Measurements from ENCODE around the gene PPARA. TPM values are rescaled to one million over a fixed set of nuclear protein-coding genes. Genes with fewer than 3 reads are reported as not detected.

Gene PPARA
- total and polyA plus RNA-seq, 2 experiments from 2014 or later = 8.7 to 14.4 TPM

DNA sequence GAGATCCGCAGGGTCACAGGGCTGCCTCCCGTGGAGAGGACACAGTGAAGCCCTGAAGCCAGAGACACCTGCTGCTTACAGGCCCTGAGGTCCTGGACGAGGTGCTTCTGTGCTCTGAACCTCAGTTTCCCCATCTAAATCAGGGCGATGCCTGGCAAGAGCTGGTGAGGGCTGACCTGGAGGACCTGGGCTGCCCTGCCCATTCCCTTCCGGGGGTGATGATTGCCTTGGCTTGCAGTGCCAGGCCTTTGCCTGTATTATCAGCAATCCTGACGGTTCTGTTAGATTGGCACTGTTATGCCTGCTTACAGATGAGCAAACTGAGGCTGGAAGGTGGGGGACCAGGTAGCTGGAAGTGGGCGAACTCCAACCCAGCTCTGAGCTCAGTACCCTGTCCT, 138.5 kb downstream of the PPARA start:
- H3K4me2 ChIP-seq (ENCODE audit: unreplicated experiment) = no peak overlapping the region
- H3K4me1 ChIP-seq (ENCODE audit: insufficient read depth) = 0 out of 2 replicates have a peak, but pooled peaks cover 2% of the 10 kb centered on the region
- H3K9me2 ChIP-seq (ENCODE audit: insufficient read depth) = no peaks in the 10 kb centered on the region
- no peak overlapping the region for H3K9ac ChIP-seq
- H3K36me3 ChIP-seq (ENCODE audit: low read depth) = peaks cover 21% of the 10 kb centered on the region; the same call in 1 of the 2 replicates
- DNase-seq = no peak
- 89% methylated on average over 7 of the region's 7 CpGs for WGBS, 2 experiments (ENCODE audit: low coverage in 1 of 2, low lambda C conversion rate in 2 of 2, missing lambda C conversion rate in 2 of 2)
- no peaks in the 10 kb centered on the region for H3K79me2 ChIP-seq (ENCODE audit: insufficient read depth)
- TF ChIP-seq EZH2 (IDR thresholded peaks at IDR 0.05; ENCODE audit: insufficient read depth, poor library complexity, severe bottlenecking) (no peak), EZH2phosphoT487 (IDR thresholded peaks at IDR 0.05; ENCODE audit: insufficient read depth, low read depth) (no peak)
- no peak overlapping the region for H3K27ac ChIP-seq
- no peaks in the 10 kb centered on the region for H4K20me1 ChIP-seq (ENCODE audit: insufficient read depth)
- no peaks in the 10 kb centered on the region for H3K27me3 ChIP-seq (replicated peaks; ENCODE audit: insufficient read depth)
- H2AFZ ChIP-seq = no peak overlapping the region
- no peak overlapping the region for H3K4me3 ChIP-seq
- peaks cover 2% of the 10 kb centered on the region; the same call in 1 of the 2 replicates for H3F3A ChIP-seq (ENCODE audit: insufficient read depth)
- H3K9me3 ChIP-seq (ENCODE audit: low read depth) = no peaks in the 10 kb centered on the region
- in situ Hi-C loops (cut with MboI) = no loop called here

DNA sequence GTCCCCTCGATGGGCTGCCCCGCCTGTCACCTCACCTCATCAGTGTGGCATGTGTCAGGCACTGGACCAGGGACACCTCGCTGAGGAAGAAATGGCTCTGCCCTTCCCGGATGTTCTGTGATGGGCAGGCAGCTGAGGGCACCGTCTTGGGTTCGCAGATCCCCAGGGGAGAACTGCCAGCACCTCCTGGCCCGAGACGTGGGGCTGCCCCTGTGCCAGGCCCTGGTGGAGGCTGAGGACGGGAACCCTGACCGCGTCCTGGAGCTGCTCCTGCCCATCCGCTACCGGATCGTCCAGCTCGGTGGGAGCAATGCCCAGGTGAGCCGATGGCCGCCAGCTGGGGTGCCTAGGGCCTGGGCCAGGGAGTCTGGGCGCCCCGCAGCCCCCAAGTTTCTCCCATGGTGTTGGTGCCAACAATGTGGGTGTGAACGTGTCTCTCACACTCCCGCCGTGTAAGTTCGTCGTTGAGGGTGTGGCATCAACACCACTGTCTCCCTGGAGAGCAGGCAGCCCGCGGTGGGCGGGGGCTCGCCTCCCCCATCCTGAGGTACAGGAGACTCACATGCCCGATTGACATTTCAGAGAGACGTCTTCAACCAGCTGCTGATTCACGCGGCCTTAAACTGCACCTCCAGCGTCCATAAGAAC, 139.0 kb downstream of the PPARA start:
- WGBS, 2 experiments (ENCODE audit: low coverage in 1 of 2, low lambda C conversion rate in 2 of 2, missing lambda C conversion rate in 2 of 2) = 89 to 90% methylated on average over 29 to 33 of the region's 33 CpGs
- Histone ChIP-seq H3F3A (ENCODE audit: insufficient read depth) (peaks cover 5% of the 10 kb centered on the region; the same call in 1 of the 2 replicates), H3K4me3 (no peak overlapping the region), H4K20me1 (ENCODE audit: insufficient read depth) (no peaks in the 10 kb centered on the region), H3K9me3 (ENCODE audit: low read depth) (no peaks in the 10 kb centered on the region), H3K27ac (no peak overlapping the region), H3K27me3 (replicated peaks; ENCODE audit: insufficient read depth) (no peaks in the 10 kb centered on the region), H3K36me3 (ENCODE audit: low read depth) (peaks cover 15% of the 10 kb centered on the region; the same call in 1 of the 2 replicates), H3K79me2 (ENCODE audit: insufficient read depth) (no peaks in the 10 kb centered on the region), H3K9me2 (ENCODE audit: insufficient read depth) (no peaks in the 10 kb centered on the region), H3K4me2 (ENCODE audit: unreplicated experiment) (no peak overlapping the region), H3K9ac (no peak overlapping the region), H2AFZ (no peak overlapping the region), H3K4me1 (ENCODE audit: insufficient read depth) (0 out of 2 replicates have a peak, but pooled peaks cover 4% of the 10 kb centered on the region)
- no peak for DNase-seq
- in situ Hi-C loops (cut with MboI) = no loop called here
- TF ChIP-seq EZH2phosphoT487 (IDR thresholded peaks at IDR 0.05; ENCODE audit: insufficient read depth, low read depth) = no peak
- no peak for TF ChIP-seq EZH2 (IDR thresholded peaks at IDR 0.05; ENCODE audit: insufficient read depth, poor library complexity, severe bottlenecking)

GRCh38 chr22:46290121-46290842, 140.0 kb downstream of the PPARA start:
- Histone ChIP-seq H3K27me3 (replicated peaks; ENCODE audit: insufficient read depth) (no peaks in the 10 kb centered on the region), H3K27ac (no peak overlapping the region), H3K4me2 (ENCODE audit: unreplicated experiment) (no peak overlapping the region), H3K4me3 (no peak overlapping the region), H3F3A (ENCODE audit: insufficient read depth) (peaks cover 11% of the 10 kb centered on the region; the same call in 1 of the 2 replicates), H2AFZ (no peak overlapping the region), H3K9me3 (ENCODE audit: low read depth) (no peaks in the 10 kb centered on the region), H3K79me2 (ENCODE audit: insufficient read depth) (no peaks in the 10 kb centered on the region), H3K36me3 (ENCODE audit: low read depth) (peaks cover 12% of the 10 kb centered on the region; the same call in 1 of the 2 replicates), H3K9me2 (ENCODE audit: insufficient read depth) (no peaks in the 10 kb centered on the region), H3K4me1 (ENCODE audit: insufficient read depth) (0 out of 2 replicates have a peak, but pooled peaks cover 4% of the 10 kb centered on the region), H4K20me1 (ENCODE audit: insufficient read depth) (no peaks in the 10 kb centered on the region), H3K9ac (no peak overlapping the region)
- DNase-seq = no peak
- in situ Hi-C loops (cut with MboI) = no loop called here
- WGBS, 2 experiments (ENCODE audit: low coverage in 1 of 2, low lambda C conversion rate in 2 of 2, missing lambda C conversion rate in 2 of 2) = 97 to 99% methylated on average over 14 to 17 of the region's 17 CpGs
- TF ChIP-seq EZH2phosphoT487 (IDR thresholded peaks at IDR 0.05; ENCODE audit: insufficient read depth, low read depth) (no peak), EZH2 (IDR thresholded peaks at IDR 0.05; ENCODE audit: insufficient read depth, poor library complexity, severe bottlenecking) (no peak)

GRCh38 chr22:46290843-46291785, 140.8 kb downstream of the PPARA start:
- Histone ChIP-seq H3K9me3 (ENCODE audit: low read depth) (no peaks in the 10 kb centered on the region), H3K9ac (no peak overlapping the region), H3K4me3 (no peak overlapping the region), H3K27ac (no peak overlapping the region), H2AFZ (no peak overlapping the region), H4K20me1 (ENCODE audit: insufficient read depth) (no peaks in the 10 kb centered on the region), H3F3A (ENCODE audit: insufficient read depth) (peaks cover 11% of the 10 kb centered on the region; the same call in 1 of the 2 replicates), H3K4me1 (ENCODE audit: insufficient read depth) (peaks cover 12% of the 10 kb centered on the region; the same call in 1 of the 2 replicates), H3K79me2 (ENCODE audit: insufficient read depth) (no peaks in the 10 kb centered on the region), H3K9me2 (ENCODE audit: insufficient read depth) (no peaks in the 10 kb centered on the region), H3K4me2 (ENCODE audit: unreplicated experiment) (no peak overlapping the region), H3K27me3 (replicated peaks; ENCODE audit: insufficient read depth) (no peaks in the 10 kb centered on the region), H3K36me3 (ENCODE audit: low read depth) (peaks cover 9% of the 10 kb centered on the region; the same call in 1 of the 2 replicates)
- DNase-seq = no peak
- in situ Hi-C loops (cut with MboI) = no loop called here
- 96 to 98% methylated on average over 22 to 23 of the region's 23 CpGs for WGBS, 2 experiments (ENCODE audit: low coverage in 1 of 2, low lambda C conversion rate in 2 of 2, missing lambda C conversion rate in 2 of 2)
- TF ChIP-seq EZH2 (IDR thresholded peaks at IDR 0.05; ENCODE audit: insufficient read depth, poor library complexity, severe bottlenecking) = no peak
- TF ChIP-seq EZH2phosphoT487 (IDR thresholded peaks at IDR 0.05; ENCODE audit: insufficient read depth, low read depth) = no peak

All from GM23248 (cell line).